Activated T-cell treated with anti-CD3 and anti-CD28 coated beads for 1 hour (primary cell): ENCODE results near the gene HSPA9.

ENCODE experiments used
- DNase-seq: peaks from one replicate; pipeline ENCODE4 v3.0.0-alpha.2; 2020; ENCODE audit warnings: low read depth

Gene HSPA9

GRCh38 chr5:138595180-138595795 lies 20.1 kb upstream of the HSPA9 start:
- no peak for DNase-seq

GRCh38 chr5:138594305-138595058 lies 19.3 kb upstream of the HSPA9 start:
- DNase-seq = no peak

- no peak for DNase-seq
These were observed 13.0 kb upstream of the HSPA9 start for GRCh38 chr5:138588013-138588788.

- no peak for DNase-seq
These were observed 10.0 kb upstream of the HSPA9 start for GRCh38 chr5:138585157-138585556.

- DNase-seq = no peak
These were observed 8.9 kb upstream of the HSPA9 start for GRCh38 chr5:138583984-138584637.

- DNase-seq = no peak
These were observed 7.8 kb upstream of the HSPA9 start for GRCh38 chr5:138582959-138583358.

GRCh38 chr5:138580777-138581176 lies 5.6 kb upstream of the HSPA9 start:
- DNase-seq = no peak

GRCh38 chr5:138580001-138580400 lies 4.8 kb upstream of the HSPA9 start:
- DNase-seq = no peak

GRCh38 chr5:138579517-138579863 lies 4.3 kb upstream of the HSPA9 start:
- no peak for DNase-seq

- no peak for DNase-seq
These were observed 2.3 kb upstream of the HSPA9 start for GRCh38 chr5:138577452-138577851.

- DNase-seq = no peak
These were observed 432 bp downstream of the HSPA9 start for GRCh38 chr5:138574744-138575193.

- DNase-seq = no peak
These were observed 1.1 kb downstream of the HSPA9 start for GRCh38 chr5:138573949-138574670.

GRCh38 chr5:138573223-138573622 lies 2.0 kb downstream of the HSPA9 start:
- DNase-seq = no peak

GRCh38 chr5:138570871-138571270 lies 4.3 kb downstream of the HSPA9 start:
- DNase-seq = no peak

GRCh38 chr5:138569782-138570181 lies 5.4 kb downstream of the HSPA9 start:
- DNase-seq = no peak

GRCh38 chr5:138568061-138568824 lies 7.0 kb downstream of the HSPA9 start:
- DNase-seq = no peak

- no peak for DNase-seq
These were observed 8.4 kb downstream of the HSPA9 start for GRCh38 chr5:138566792-138567191.

GRCh38 chr5:138565100-138565821 lies 9.9 kb downstream of the HSPA9 start:
- DNase-seq = no peak

- no peak for DNase-seq
These were observed 11.0 kb downstream of the HSPA9 start for GRCh38 chr5:138564242-138564641.

- DNase-seq = no peak
These were observed 11.7 kb downstream of the HSPA9 start for GRCh38 chr5:138563340-138564118.
